ENCODE results near the gene STXBP6.

Gene STXBP6

DNA sequence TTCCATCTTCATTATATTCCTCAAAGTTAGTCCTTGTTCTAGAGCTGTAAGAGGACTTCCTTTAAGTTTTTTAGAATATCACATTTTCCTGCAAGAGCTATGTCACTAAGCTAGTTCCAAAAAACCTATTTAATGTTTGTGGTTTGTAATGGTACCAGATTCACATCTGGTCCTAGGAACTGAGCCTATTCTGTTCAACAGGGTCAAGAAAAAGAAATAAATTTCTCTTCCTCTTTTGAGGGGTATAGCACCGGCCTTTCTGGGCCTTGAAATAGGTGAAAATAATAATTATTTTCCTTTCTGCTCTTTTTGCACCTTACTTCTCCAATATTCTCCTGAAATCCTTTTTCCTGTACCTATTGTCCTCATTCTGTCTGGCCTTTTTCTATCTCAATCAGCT lies 3.6 kb upstream of the STXBP6 start:
- H3K36me3 ChIP-seq (ENCODE audit: low read depth), result no peaks in the 10 kb centered on the region
- no peak overlapping the region for H3K4me3 ChIP-seq (ENCODE audit: severe bottlenecking)
- DNase-seq (ENCODE audit: low spot score) (no peak), ATAC-seq (ENCODE audit: low read depth) (no peak)
- TF ChIP-seq CTCF (IDR thresholded peaks at IDR 0.05; ENCODE audit: poor library complexity, severe bottlenecking), result no peak
- peaks cover 71% of the 10 kb centered on the region for H3K27me3 ChIP-seq (ENCODE audit: insufficient read depth, poor library complexity, severe bottlenecking)
- no peak overlapping the region for H3K27ac ChIP-seq (ENCODE audit: poor library complexity, severe bottlenecking)
- H3K9me3 ChIP-seq (ENCODE audit: severe bottlenecking), result no peaks in the 10 kb centered on the region
- H3K4me1 ChIP-seq (ENCODE audit: insufficient read depth, poor library complexity, severe bottlenecking), result no peaks in the 10 kb centered on the region

DNA sequence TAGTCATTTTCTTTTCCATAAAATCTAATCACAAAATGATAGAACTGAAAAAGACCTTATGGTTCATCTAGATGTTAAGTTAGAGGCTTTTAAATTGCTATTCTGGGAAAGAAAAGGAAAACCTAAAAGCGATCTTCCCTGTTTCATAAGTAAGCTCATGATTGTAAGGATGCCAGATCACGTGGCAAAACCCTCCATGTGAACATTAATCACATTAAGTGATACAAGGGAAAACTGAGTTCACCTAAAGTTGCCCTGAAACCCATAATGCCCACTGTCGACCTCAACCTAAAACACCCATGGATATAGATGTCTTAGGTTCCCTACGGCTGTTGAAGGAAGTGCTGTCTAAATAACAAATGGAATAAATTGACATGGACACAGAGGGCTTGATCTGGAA lies 3.0 kb upstream of the STXBP6 start:
- no peaks in the 10 kb centered on the region for H3K4me1 ChIP-seq (ENCODE audit: insufficient read depth, poor library complexity, severe bottlenecking)
- TF ChIP-seq CTCF (IDR thresholded peaks at IDR 0.05; ENCODE audit: poor library complexity, severe bottlenecking), result no peak
- H3K27me3 ChIP-seq (ENCODE audit: insufficient read depth, poor library complexity, severe bottlenecking), result peaks cover 76% of the 10 kb centered on the region
- no peaks in the 10 kb centered on the region for H3K36me3 ChIP-seq (ENCODE audit: low read depth)
- no peak for ATAC-seq (ENCODE audit: low read depth)
- no peak for DNase-seq (ENCODE audit: low spot score)
- no peak overlapping the region for H3K27ac ChIP-seq (ENCODE audit: poor library complexity, severe bottlenecking)
- H3K4me3 ChIP-seq (ENCODE audit: severe bottlenecking), result no peak overlapping the region
- H3K9me3 ChIP-seq (ENCODE audit: severe bottlenecking), result no peaks in the 10 kb centered on the region

GRCh38 chr14:25052385-25052784 lies 2.4 kb upstream of the STXBP6 start:
- peaks cover 76% of the 10 kb centered on the region for H3K27me3 ChIP-seq (ENCODE audit: insufficient read depth, poor library complexity, severe bottlenecking)
- H3K27ac ChIP-seq (ENCODE audit: poor library complexity, severe bottlenecking), result no peak overlapping the region
- H3K4me3 ChIP-seq (ENCODE audit: severe bottlenecking), result no peak overlapping the region
- ATAC-seq (ENCODE audit: low read depth) (no peak), DNase-seq (ENCODE audit: low spot score) (no peak)
- no peaks in the 10 kb centered on the region for H3K36me3 ChIP-seq (ENCODE audit: low read depth)
- no peak for TF ChIP-seq CTCF (IDR thresholded peaks at IDR 0.05; ENCODE audit: poor library complexity, severe bottlenecking)
- no peaks in the 10 kb centered on the region for H3K4me1 ChIP-seq (ENCODE audit: insufficient read depth, poor library complexity, severe bottlenecking)
- no peaks in the 10 kb centered on the region for H3K9me3 ChIP-seq (ENCODE audit: severe bottlenecking)

GRCh38 chr14:25050269-25051150 lies 563 bp upstream of the STXBP6 start:
- DNase-seq (ENCODE audit: low spot score) (no peak), ATAC-seq (ENCODE audit: low read depth) (0 out of 3 replicates have a peak, but pooled peaks have one; percentile 18)
- no peaks in the 10 kb centered on the region for H3K9me3 ChIP-seq (ENCODE audit: severe bottlenecking)
- H3K27me3 ChIP-seq (ENCODE audit: insufficient read depth, poor library complexity, severe bottlenecking), result peaks cover 81% of the 10 kb centered on the region
- H3K4me3 ChIP-seq (ENCODE audit: severe bottlenecking), result peak overlapping the region; percentile 17
- no peak overlapping the region for H3K27ac ChIP-seq (ENCODE audit: poor library complexity, severe bottlenecking)
- no peak for TF ChIP-seq CTCF (IDR thresholded peaks at IDR 0.05; ENCODE audit: poor library complexity, severe bottlenecking)
- no peaks in the 10 kb centered on the region for H3K36me3 ChIP-seq (ENCODE audit: low read depth)
- H3K4me1 ChIP-seq (ENCODE audit: insufficient read depth, poor library complexity, severe bottlenecking), result no peaks in the 10 kb centered on the region

GRCh38 chr14:25049093-25049567 lies 817 bp downstream of the STXBP6 start:
- Histone ChIP-seq H3K4me3 (ENCODE audit: severe bottlenecking) (no peak overlapping the region), H3K27me3 (ENCODE audit: insufficient read depth, poor library complexity, severe bottlenecking) (peaks cover 85% of the 10 kb centered on the region), H3K27ac (ENCODE audit: poor library complexity, severe bottlenecking) (no peak overlapping the region), H3K36me3 (ENCODE audit: low read depth) (no peaks in the 10 kb centered on the region), H3K9me3 (ENCODE audit: severe bottlenecking) (no peaks in the 10 kb centered on the region), H3K4me1 (ENCODE audit: insufficient read depth, poor library complexity, severe bottlenecking) (no peaks in the 10 kb centered on the region)
- DNase-seq (ENCODE audit: low spot score), result no peak
- no peak for TF ChIP-seq CTCF (IDR thresholded peaks at IDR 0.05; ENCODE audit: poor library complexity, severe bottlenecking)
- no peak for ATAC-seq (ENCODE audit: low read depth)
